Ovary (tissue), 9 donors: ENCODE measurements around the gene SHB. TPM values are rescaled to one million over a fixed set of nuclear protein-coding genes. Genes with fewer than 3 reads are reported as not detected.

Source experiments
- DNase-seq, 5 donors: peaks; one replicate each; pipeline ENCODE4 v3.0.0-alpha.2; 2019 to 2020
- H3K27ac ChIP-seq, 2 donors: fragments of 200-600 bp; one replicate each; pipeline versions ENCODE4 v1.5.1 to v1.8.0; 2019 to 2022
- H3K27me3 ChIP-seq: fragments of 200-600 bp; one replicate; pipeline ENCODE4 v1.8.0; 2022
- H3K36me3 ChIP-seq: fragments of 200-600 bp; sonication (generic); one replicate; pipeline ENCODE4 v1.5.1; 2019
- H3K4me1 ChIP-seq: one replicate; pipeline ENCODE4 v1.8.1; 2013; ENCODE audit warnings: mild to moderate bottlenecking, moderate library complexity; ENCODE audit not compliant: insufficient read depth
- H3K4me3 ChIP-seq: fragments of 200-600 bp; sonication (generic); one replicate; pipeline ENCODE4 v1.5.1; 2017
- H3K9me3 ChIP-seq, 2 donors: fragments of 200-600 bp in 1 of 2; sonication (generic) in 1 of 2; one replicate each; pipeline versions ENCODE4 v1.5.1 to v1.8.1; 2013 to 2019; ENCODE audit warnings: mild to moderate bottlenecking in 1 of 2, moderate library complexity in 1 of 2
- EP300 ChIP-seq: sonication (generic); formaldehyde crosslinking; IDR thresholded peaks from one replicate; pipeline ENCODE4 v1.6.1; 2017; ENCODE audit warnings: antibody characterized with exemption
- POLR2A ChIP-seq: fragments of 450-650 bp; IDR thresholded peaks from one replicate; pipeline ENCODE4 v1.6.1; 2017; ENCODE audit warnings: antibody characterized with exemption, mild to moderate bottlenecking, moderate library complexity
- WGBS, 3 donors: extraction: QIAGEN DNeasy Blood & Tissue Kit in 1 of 3; methylation state at CpG; one replicate each; pipeline versions ENCODE4 v1.1.5 to v1.1.7; 2013 to 2017; 5-methylcytosine and 5-hydroxymethylcytosine counted together
- intact Hi-C, 4 donors: fragments of 100-400 bp; cut with DNase I; formaldehyde crosslinking; loops; one replicate each; pipeline versions ENCODE4 v1.11.0 to v1.15.1; 2022 to 2023
- polyA plus RNA-seq, 2 donors: library from polyadenylated mRNA; stranded (reverse); fragments of 200-250 nt in 1 of 2; fragments of 350-450 nt in 1 of 2; fragmentation: Illumina TruSeq in 1 of 2; extraction: RNeasy Lipid Tissue Mini Kit (QIAGEN cat#74804) in 1 of 2; gene quantifications; one replicate each; pipeline ENCODE4 v1.2.3, GENCODE V29; 2013 to 2014
- total RNA-seq, 7 donors: library from RNA; depleted of rRNA in 2 of 7; stranded (reverse); fragments of >200 nt in 2 of 7; fragmentation: NEBNext Ultra II Directional in 3 of 7; extraction: Animal tissue kit (Norgen Biotek cat#: 25700) in 3 of 7; gene quantifications; one replicate each; pipeline versions ENCODE4 v1.1.0 to v1.2.4, GENCODE V29; 2016 to 2023
- TF ChIP-seq, protein P1 (sequence below), 3 donors: fragments of 450-650 bp in 2 of 3; fragments of 200-600 bp in 1 of 3; IDR thresholded peaks; one replicate each; pipeline versions ENCODE4 v1.5.1 to v1.8.0; 2016 to 2022; ENCODE audit warnings: antibody characterized with exemption in 3 of 3, mild to moderate bottlenecking in 1 of 3
- donor health status: DM: no; HTN: no; CAD: no; lungs with moderate emphysema.
- donor health status: DM: no; HTN: no; CAD: no.
- donor health status: Bipolar disorder and iron deficiency.
- donor health status: DM: yes; HTN: yes; CAD: no.
- donor health status: DM: no; HTN: no; CAD: no.
- donor health status: DM: yes; HTN: yes; CAD: no.

The SHB gene
- total and polyA plus RNA-seq, 9 donors, result 3.5 to 23.8 (median 9.0) TPM

DNA sequence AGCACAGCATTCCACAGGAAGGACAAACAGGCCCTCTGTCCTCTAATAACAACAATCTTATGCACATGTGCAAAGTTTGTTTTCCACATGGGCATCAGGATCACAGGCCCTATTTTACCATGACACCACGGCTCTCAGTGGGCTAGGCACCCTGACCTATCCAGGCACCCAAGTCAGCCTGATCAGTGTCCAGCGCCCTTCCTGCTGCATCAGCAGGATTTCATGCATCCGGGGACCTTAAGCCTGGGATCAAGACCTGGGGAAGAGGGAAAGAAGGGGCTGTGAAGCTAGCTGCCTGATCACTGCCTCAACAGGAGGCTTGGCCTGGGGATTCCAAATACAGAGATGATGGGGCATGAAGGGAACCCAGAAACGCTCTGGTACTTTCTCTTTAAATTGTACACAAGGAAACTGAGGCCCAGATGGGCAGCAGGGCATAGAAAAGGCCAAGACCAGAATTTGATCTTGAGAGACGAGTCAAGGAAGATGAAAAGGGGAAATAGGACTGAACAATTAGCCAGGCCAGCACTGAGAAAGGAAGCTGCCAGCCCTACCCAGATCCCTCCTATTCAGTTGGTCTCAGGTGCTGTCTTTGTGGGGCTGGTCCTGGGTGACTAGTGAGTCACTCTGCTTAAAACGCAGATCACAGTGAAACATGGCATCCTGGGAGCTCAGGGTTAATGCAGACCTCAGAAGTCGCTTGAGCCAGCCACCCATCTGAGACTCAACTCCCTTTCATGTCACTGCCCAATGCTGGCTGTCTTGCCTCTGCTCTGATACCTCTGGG lies 57.9 kb downstream of the SHB start:
- no peak for TF ChIP-seq POLR2A
- TF ChIP-seq EP300, result no peak
- TF ChIP-seq, protein P1, sequence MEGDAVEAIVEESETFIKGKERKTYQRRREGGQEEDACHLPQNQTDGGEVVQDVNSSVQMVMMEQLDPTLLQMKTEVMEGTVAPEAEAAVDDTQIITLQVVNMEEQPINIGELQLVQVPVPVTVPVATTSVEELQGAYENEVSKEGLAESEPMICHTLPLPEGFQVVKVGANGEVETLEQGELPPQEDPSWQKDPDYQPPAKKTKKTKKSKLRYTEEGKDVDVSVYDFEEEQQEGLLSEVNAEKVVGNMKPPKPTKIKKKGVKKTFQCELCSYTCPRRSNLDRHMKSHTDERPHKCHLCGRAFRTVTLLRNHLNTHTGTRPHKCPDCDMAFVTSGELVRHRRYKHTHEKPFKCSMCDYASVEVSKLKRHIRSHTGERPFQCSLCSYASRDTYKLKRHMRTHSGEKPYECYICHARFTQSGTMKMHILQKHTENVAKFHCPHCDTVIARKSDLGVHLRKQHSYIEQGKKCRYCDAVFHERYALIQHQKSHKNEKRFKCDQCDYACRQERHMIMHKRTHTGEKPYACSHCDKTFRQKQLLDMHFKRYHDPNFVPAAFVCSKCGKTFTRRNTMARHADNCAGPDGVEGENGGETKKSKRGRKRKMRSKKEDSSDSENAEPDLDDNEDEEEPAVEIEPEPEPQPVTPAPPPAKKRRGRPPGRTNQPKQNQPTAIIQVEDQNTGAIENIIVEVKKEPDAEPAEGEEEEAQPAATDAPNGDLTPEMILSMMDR (IDR thresholded peaks at IDR 0.05), result no peak
- H3K4me3 ChIP-seq, result no peak overlapping the region
- H3K4me1 ChIP-seq, result no peaks in the 10 kb centered on the region
- H3K9me3 ChIP-seq, result no peaks in the 10 kb centered on the region
- H3K27ac ChIP-seq, result no peak overlapping the region
- intact Hi-C loops, result loop anchor here in 1 of 4 donors (10.0 kb wide), 1 partner anchor 56 kb away; no protein-coding TSS in a partner anchor
- no peaks in the 10 kb centered on the region for H3K36me3 ChIP-seq
- WGBS, 3 donors, result 87 to 92% (median 91%) methylated on average over 7 of the region's 7 CpGs
- no peaks in the 10 kb centered on the region for H3K27me3 ChIP-seq
- no peak for DNase-seq

- WGBS, 3 donors, result 81 to 93% (median 84%) methylated on average over 4 of the region's 4 CpGs
- no peak overlapping the region for H3K4me3 ChIP-seq
- H3K27ac ChIP-seq, result no peak overlapping the region
- no peaks in the 10 kb centered on the region for H3K36me3 ChIP-seq
- intact Hi-C loops, result loop anchor here in 1 of 4 donors (10.0 kb wide), 1 partner anchor 55 kb away; no protein-coding TSS in a partner anchor
- DNase-seq, result no peak
- TF ChIP-seq, protein P1 (IDR thresholded peaks at IDR 0.05), result no peak
- TF ChIP-seq EP300, result no peak
- no peak for TF ChIP-seq POLR2A
- H3K27me3 ChIP-seq, result no peaks in the 10 kb centered on the region
- no peaks in the 10 kb centered on the region for H3K4me1 ChIP-seq
- no peaks in the 10 kb centered on the region for H3K9me3 ChIP-seq
Observed at GRCh38 chr9:38009990-38010389, 59.0 kb downstream of the SHB start.

GRCh38 chr9:38009035-38009501 lies 60.0 kb downstream of the SHB start:
- TF ChIP-seq, protein P1 (IDR thresholded peaks at IDR 0.05), result no peak
- no peak for TF ChIP-seq POLR2A
- no peak for TF ChIP-seq EP300
- intact Hi-C loops, result no loop called here
- H3K36me3 ChIP-seq, result no peaks in the 10 kb centered on the region
- no peaks in the 10 kb centered on the region for H3K4me1 ChIP-seq
- H3K9me3 ChIP-seq, result no peaks in the 10 kb centered on the region
- no peak overlapping the region for H3K27ac ChIP-seq
- no peak overlapping the region for H3K4me3 ChIP-seq
- H3K27me3 ChIP-seq, result no peaks in the 10 kb centered on the region
- DNase-seq, result no peak
- 94 to 99% (median 97%) methylated on average over 5 of the region's 5 CpGs for WGBS, 3 donors

GRCh38 chr9:38008168-38009034 lies 60.6 kb downstream of the SHB start:
- DNase-seq, result no peak
- H3K4me3 ChIP-seq, result no peak overlapping the region
- intact Hi-C loops, result no loop called here
- no peaks in the 10 kb centered on the region for H3K9me3 ChIP-seq
- TF ChIP-seq EP300, result no peak
- WGBS, 3 donors, result 58 to 69% (median 68%) methylated on average over 10 of the region's 10 CpGs
- H3K36me3 ChIP-seq, result no peaks in the 10 kb centered on the region
- H3K4me1 ChIP-seq, result no peaks in the 10 kb centered on the region
- H3K27ac ChIP-seq, result no peak overlapping the region
- H3K27me3 ChIP-seq, result no peaks in the 10 kb centered on the region
